ENCODE data around the gene CIB4.

CIB4 gene

DNA sequence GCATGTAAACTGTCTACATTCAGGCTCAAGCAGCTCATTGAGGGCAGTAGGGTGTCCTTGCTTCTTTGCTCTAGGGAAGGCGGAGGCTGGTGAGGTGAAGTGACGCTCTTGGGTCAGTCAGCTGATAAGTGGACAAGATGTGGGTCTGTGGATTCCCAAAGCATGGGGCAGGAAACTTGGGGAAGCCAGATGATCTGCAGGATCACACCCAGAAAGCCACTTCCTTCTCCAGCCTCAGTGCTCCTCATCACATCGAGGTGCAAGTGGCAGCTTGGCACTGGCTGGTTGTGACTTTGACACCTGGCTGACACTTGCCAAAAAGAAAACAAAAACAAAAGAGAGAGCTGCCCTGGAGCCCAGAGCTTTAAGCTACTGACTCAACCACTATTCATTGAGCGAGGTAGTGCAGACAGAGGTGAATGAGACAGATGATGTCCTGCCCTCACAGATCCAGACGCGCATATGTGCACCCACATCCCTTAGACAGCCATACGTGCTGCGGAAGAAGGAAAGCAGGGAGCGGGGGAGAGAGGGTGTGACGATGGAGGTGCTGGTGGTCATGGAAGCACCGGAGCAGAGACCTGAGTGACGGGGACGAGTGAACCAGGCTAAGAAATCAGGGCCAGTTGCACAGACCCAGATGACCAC is 3.1 kb upstream of the CIB4 start:
- no peak for TF ChIP-seq EGR1 (IDR thresholded peaks at IDR 0.05)
- no peak for TF ChIP-seq EP300 (IDR thresholded peaks at IDR 0.05; ENCODE audit: borderline replicate concordance)
- no peak for TF ChIP-seq FOXM1 (IDR thresholded peaks at IDR 0.05; ENCODE audit: borderline replicate concordance, low read depth)
- no peak for TF ChIP-seq CREB1 (IDR thresholded peaks at IDR 0.05; ENCODE audit: low read depth)

- TF ChIP-seq YY1 (IDR thresholded peaks at IDR 0.05; ENCODE audit: low read depth): no peak
- TF ChIP-seq TCF12 (IDR thresholded peaks at IDR 0.05; ENCODE audit: low read depth): no peak
- TF ChIP-seq, protein P1, sequence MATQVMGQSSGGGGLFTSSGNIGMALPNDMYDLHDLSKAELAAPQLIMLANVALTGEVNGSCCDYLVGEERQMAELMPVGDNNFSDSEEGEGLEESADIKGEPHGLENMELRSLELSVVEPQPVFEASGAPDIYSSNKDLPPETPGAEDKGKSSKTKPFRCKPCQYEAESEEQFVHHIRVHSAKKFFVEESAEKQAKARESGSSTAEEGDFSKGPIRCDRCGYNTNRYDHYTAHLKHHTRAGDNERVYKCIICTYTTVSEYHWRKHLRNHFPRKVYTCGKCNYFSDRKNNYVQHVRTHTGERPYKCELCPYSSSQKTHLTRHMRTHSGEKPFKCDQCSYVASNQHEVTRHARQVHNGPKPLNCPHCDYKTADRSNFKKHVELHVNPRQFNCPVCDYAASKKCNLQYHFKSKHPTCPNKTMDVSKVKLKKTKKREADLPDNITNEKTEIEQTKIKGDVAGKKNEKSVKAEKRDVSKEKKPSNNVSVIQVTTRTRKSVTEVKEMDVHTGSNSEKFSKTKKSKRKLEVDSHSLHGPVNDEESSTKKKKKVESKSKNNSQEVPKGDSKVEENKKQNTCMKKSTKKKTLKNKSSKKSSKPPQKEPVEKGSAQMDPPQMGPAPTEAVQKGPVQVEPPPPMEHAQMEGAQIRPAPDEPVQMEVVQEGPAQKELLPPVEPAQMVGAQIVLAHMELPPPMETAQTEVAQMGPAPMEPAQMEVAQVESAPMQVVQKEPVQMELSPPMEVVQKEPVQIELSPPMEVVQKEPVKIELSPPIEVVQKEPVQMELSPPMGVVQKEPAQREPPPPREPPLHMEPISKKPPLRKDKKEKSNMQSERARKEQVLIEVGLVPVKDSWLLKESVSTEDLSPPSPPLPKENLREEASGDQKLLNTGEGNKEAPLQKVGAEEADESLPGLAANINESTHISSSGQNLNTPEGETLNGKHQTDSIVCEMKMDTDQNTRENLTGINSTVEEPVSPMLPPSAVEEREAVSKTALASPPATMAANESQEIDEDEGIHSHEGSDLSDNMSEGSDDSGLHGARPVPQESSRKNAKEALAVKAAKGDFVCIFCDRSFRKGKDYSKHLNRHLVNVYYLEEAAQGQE (IDR thresholded peaks at IDR 0.05; ENCODE audit: low read depth): no peak
- no peak for TF ChIP-seq NFIC (IDR thresholded peaks at IDR 0.05)
- TF ChIP-seq ZBTB7A (IDR thresholded peaks at IDR 0.05; ENCODE audit: low read depth): no peak
- TF ChIP-seq CEBPB (IDR thresholded peaks at IDR 0.05): no peak
- TF ChIP-seq EP300 (IDR thresholded peaks at IDR 0.05; ENCODE audit: borderline replicate concordance): no peak
These were observed 1.3 kb upstream of the CIB4 start for GRCh38 chr2:26642429-26642828.

DNA sequence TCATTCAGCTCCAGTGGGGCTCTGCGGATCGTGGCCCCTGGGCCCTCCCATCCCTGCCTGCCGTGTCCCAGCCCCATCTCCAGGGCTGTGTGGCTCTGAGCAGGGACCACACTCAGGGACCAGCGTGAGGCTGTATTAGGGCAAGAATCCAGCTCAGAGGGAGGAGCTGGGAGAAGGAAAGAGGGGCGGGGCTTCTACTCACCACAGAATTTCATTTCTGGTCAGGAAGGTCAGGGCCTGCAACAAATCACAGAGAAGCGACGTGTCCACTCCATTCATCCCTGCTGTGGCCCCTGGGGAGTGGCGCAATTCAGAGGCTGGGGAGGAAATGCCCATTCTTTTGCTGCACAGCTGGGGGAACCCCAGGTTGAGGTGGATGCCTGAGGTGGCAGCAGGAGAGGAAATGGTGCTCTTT is 828 bp downstream of the CIB4 start:
- TF ChIP-seq, protein P2, sequence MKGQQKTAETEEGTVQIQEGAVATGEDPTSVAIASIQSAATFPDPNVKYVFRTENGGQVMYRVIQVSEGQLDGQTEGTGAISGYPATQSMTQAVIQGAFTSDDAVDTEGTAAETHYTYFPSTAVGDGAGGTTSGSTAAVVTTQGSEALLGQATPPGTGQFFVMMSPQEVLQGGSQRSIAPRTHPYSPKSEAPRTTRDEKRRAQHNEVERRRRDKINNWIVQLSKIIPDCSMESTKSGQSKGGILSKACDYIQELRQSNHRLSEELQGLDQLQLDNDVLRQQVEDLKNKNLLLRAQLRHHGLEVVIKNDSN (IDR thresholded peaks at IDR 0.05): 0 out of 2 replicates have a peak, but pooled peaks have one; percentile 9
- TF ChIP-seq ZBTB7A (IDR thresholded peaks at IDR 0.05; ENCODE audit: low read depth): no peak
- peak; percentile 11; the same call in 1 of the 2 replicates for TF ChIP-seq RAD21 (IDR thresholded peaks at IDR 0.05; ENCODE audit: low read depth)
- TF ChIP-seq YY1 (IDR thresholded peaks at IDR 0.05; ENCODE audit: low read depth): no peak
- TF ChIP-seq EGR1 (IDR thresholded peaks at IDR 0.05): no peak
- TF ChIP-seq, protein P1 (IDR thresholded peaks at IDR 0.05; ENCODE audit: low read depth): no peak
- no peak for TF ChIP-seq TAF1 (IDR thresholded peaks at IDR 0.05; ENCODE audit: low read depth)
- peak; percentile 92 for TF ChIP-seq CEBPB (IDR thresholded peaks at IDR 0.05)
- peak; percentile 33; the same call in 1 of the 2 replicates for TF ChIP-seq MAX (IDR thresholded peaks at IDR 0.05)
- TF ChIP-seq FOXM1 (IDR thresholded peaks at IDR 0.05; ENCODE audit: borderline replicate concordance, low read depth): peak; percentile 30; the same call in 1 of the 2 replicates
- TF ChIP-seq TEAD4 (IDR thresholded peaks at IDR 0.05): peak; percentile 80
- TF ChIP-seq EP300 (IDR thresholded peaks at IDR 0.05; ENCODE audit: borderline replicate concordance): peak; percentile 73; the same call in 1 of the 2 replicates
- no peak; the same call in 1 of the 2 replicates for TF ChIP-seq CREB1 (IDR thresholded peaks at IDR 0.05; ENCODE audit: low read depth)
- TF ChIP-seq TCF12 (IDR thresholded peaks at IDR 0.05; ENCODE audit: low read depth): peak; percentile 65; the same call in 1 of the 2 replicates
- peak; percentile 69 for TF ChIP-seq NFIC (IDR thresholded peaks at IDR 0.05)

GRCh38 chr2:26639685-26640243 is 1.4 kb downstream of the CIB4 start:
- TF ChIP-seq TEAD4 (IDR thresholded peaks at IDR 0.05) (no peak), TCF12 (IDR thresholded peaks at IDR 0.05; ENCODE audit: low read depth) (no peak), ZBTB7A (IDR thresholded peaks at IDR 0.05; ENCODE audit: low read depth) (no peak), TAF1 (IDR thresholded peaks at IDR 0.05; ENCODE audit: low read depth) (no peak), MAX (IDR thresholded peaks at IDR 0.05) (no peak), EP300 (IDR thresholded peaks at IDR 0.05; ENCODE audit: borderline replicate concordance) (no peak), EGR1 (IDR thresholded peaks at IDR 0.05) (no peak), YY1 (IDR thresholded peaks at IDR 0.05; ENCODE audit: low read depth) (no peak), RAD21 (IDR thresholded peaks at IDR 0.05; ENCODE audit: low read depth) (no peak), FOXM1 (IDR thresholded peaks at IDR 0.05; ENCODE audit: borderline replicate concordance, low read depth) (no peak), NFIC (IDR thresholded peaks at IDR 0.05) (no peak), CEBPB (IDR thresholded peaks at IDR 0.05) (no peak), CREB1 (IDR thresholded peaks at IDR 0.05; ENCODE audit: low read depth) (no peak)
- TF ChIP-seq, protein P1 (IDR thresholded peaks at IDR 0.05; ENCODE audit: low read depth): no peak
- TF ChIP-seq, protein P2 (IDR thresholded peaks at IDR 0.05): no peak
